K562 (cell line): ENCODE measurements around the gene RETN. TPM values are rescaled to one million over a fixed set of nuclear protein-coding genes. Genes with fewer than 3 reads are reported as not detected.

Experiments
- ARID3B ChIP-seq: fragments of 250-450 bp; sonication (Bioruptor Pico); IDR thresholded peaks from 2 replicates; pipeline ENCODE4 v1.4.0; 2020; ENCODE audit warnings: borderline replicate concordance
- CEBPZ ChIP-seq: fragments of 150-350 bp; IDR thresholded peaks from 2 replicates; pipeline ENCODE4 v1.6.1; 2014; ENCODE audit warnings: low read depth, mild to moderate bottlenecking, low read length, borderline replicate concordance
- GATAD2B ChIP-seq: fragments of 450-650 bp; IDR thresholded peaks from 2 replicates; pipeline ENCODE4 v1.6.1; 2017; ENCODE audit warnings: mild to moderate bottlenecking, borderline replicate concordance
- HLTF ChIP-seq: fragments of 450-650 bp; IDR thresholded peaks from 2 replicates; pipeline ENCODE4 v1.6.1; 2016
- JUNB ChIP-seq: fragments of 450-650 bp; formaldehyde crosslinking; conservative IDR thresholded peaks from 2 replicates; pipeline ENCODE4 v1.4.0; 2020; ENCODE audit warnings: mild to moderate bottlenecking
- PURB ChIP-seq: sonication (generic); formaldehyde crosslinking; IDR thresholded peaks from 2 replicates; pipeline ENCODE4 v1.9.0; 2021; ENCODE audit warnings: low read depth, mild to moderate bottlenecking, missing genetic modification reagents
- TSC22D4 ChIP-seq: fragments of 450-650 bp; IDR thresholded peaks from 2 replicates; pipeline ENCODE4 v1.6.1; 2016; ENCODE audit warnings: missing genetic modification characterization, missing biosample characterization, control low read depth
- ZBED1 ChIP-seq: IDR thresholded peaks from 2 replicates; pipeline ENCODE4 v1.6.1; 2014
- ZBTB9 ChIP-seq: fragments of 450-650 bp; formaldehyde crosslinking; IDR thresholded peaks from 2 replicates; pipeline ENCODE4 v1.4.0; 2020; ENCODE audit warnings: mild to moderate bottlenecking, moderate library complexity
- ZKSCAN3 ChIP-seq: fragments of 250-450 bp; sonication (Bioruptor Pico); IDR thresholded peaks from 2 replicates; pipeline ENCODE4 v1.4.0; 2020
- ZNF277 ChIP-seq: fragments of 250-450 bp; sonication (Bioruptor Pico); IDR thresholded peaks from 2 replicates; pipeline ENCODE4 v1.8.0; 2022; ENCODE audit warnings: inconsistent platforms, mild to moderate bottlenecking, moderate library complexity, borderline replicate concordance
- polyA plus RNA-seq, 8 experiments: library from polyadenylated mRNA; depleted of rRNA in 4 of 8; stranded (reverse) in 5 of 8; unstranded in 3 of 8; fragments of >200 nt; fragmentation: Nextera tagmentation in 2 of 8; fragmentation: Illumina TruSeq in 1 of 8; extraction: Ambion mirVana in 2 of 8; extraction: Trizol in 1 of 8; gene quantifications; 2 replicates each; pipeline versions ENCODE4 v1.2.1 to v1.2.3, GENCODE V29; 2011 to 2014; ENCODE audit warnings: inconsistent platforms in 1 of 8, missing spikeins in 1 of 8
- total RNA-seq, 7 experiments: library from RNA; depleted of rRNA in 6 of 7; stranded (reverse); fragments of >200 nt in 6 of 7; fragmentation: Illumina TruSeq in 2 of 7; extraction: Trizol in 2 of 7; gene quantifications; 2 replicates each; pipeline versions ENCODE4 v1.2.1 to v1.2.3, GENCODE V29; 2011 to 2021; ENCODE audit warnings: low replicate concordance in 1 of 7
- TF ChIP-seq, protein P1 (sequence below): sonication (generic); formaldehyde crosslinking; IDR thresholded peaks from 2 replicates; pipeline ENCODE4 v1.8.0; 2022; ENCODE audit warnings: mild to moderate bottlenecking, missing genetic modification reagents
- TF ChIP-seq, protein P2 (sequence below): fragments of 450-650 bp; conservative IDR thresholded peaks from 2 replicates; pipeline ENCODE4 v1.6.1; 2016; ENCODE audit warnings: missing genetic modification characterization, low read depth, mild to moderate bottlenecking, control low read depth, missing compliant biosample characterization

The RETN gene
- total and polyA plus RNA-seq, 9 of the 15 experiments (the other 6 are each of a cell fraction or from before 2014, with no cell fraction given) = not detected

GRCh38 chr19:7636691-7637373, 32.0 kb upstream of the RETN start, which contains the start of gene STXBP2 (continued):
- TF ChIP-seq, protein P1, sequence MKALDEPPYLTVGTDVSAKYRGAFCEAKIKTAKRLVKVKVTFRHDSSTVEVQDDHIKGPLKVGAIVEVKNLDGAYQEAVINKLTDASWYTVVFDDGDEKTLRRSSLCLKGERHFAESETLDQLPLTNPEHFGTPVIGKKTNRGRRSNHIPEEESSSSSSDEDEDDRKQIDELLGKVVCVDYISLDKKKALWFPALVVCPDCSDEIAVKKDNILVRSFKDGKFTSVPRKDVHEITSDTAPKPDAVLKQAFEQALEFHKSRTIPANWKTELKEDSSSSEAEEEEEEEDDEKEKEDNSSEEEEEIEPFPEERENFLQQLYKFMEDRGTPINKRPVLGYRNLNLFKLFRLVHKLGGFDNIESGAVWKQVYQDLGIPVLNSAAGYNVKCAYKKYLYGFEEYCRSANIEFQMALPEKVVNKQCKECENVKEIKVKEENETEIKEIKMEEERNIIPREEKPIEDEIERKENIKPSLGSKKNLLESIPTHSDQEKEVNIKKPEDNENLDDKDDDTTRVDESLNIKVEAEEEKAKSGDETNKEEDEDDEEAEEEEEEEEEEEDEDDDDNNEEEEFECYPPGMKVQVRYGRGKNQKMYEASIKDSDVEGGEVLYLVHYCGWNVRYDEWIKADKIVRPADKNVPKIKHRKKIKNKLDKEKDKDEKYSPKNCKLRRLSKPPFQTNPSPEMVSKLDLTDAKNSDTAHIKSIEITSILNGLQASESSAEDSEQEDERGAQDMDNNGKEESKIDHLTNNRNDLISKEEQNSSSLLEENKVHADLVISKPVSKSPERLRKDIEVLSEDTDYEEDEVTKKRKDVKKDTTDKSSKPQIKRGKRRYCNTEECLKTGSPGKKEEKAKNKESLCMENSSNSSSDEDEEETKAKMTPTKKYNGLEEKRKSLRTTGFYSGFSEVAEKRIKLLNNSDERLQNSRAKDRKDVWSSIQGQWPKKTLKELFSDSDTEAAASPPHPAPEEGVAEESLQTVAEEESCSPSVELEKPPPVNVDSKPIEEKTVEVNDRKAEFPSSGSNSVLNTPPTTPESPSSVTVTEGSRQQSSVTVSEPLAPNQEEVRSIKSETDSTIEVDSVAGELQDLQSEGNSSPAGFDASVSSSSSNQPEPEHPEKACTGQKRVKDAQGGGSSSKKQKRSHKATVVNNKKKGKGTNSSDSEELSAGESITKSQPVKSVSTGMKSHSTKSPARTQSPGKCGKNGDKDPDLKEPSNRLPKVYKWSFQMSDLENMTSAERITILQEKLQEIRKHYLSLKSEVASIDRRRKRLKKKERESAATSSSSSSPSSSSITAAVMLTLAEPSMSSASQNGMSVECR = no peak
- TF ChIP-seq JUNB (CRISPR knock-in tag) = no peak
- TF ChIP-seq ZKSCAN3 (CRISPR knock-in tag) = no peak
- 0 out of 2 replicates have a peak, but pooled peaks have one; percentile 70 for TF ChIP-seq ZBED1
- TF ChIP-seq ZNF277 = no peak
- TF ChIP-seq ZBTB9 (CRISPR knock-in tag) = no peak
- TF ChIP-seq, protein P2, sequence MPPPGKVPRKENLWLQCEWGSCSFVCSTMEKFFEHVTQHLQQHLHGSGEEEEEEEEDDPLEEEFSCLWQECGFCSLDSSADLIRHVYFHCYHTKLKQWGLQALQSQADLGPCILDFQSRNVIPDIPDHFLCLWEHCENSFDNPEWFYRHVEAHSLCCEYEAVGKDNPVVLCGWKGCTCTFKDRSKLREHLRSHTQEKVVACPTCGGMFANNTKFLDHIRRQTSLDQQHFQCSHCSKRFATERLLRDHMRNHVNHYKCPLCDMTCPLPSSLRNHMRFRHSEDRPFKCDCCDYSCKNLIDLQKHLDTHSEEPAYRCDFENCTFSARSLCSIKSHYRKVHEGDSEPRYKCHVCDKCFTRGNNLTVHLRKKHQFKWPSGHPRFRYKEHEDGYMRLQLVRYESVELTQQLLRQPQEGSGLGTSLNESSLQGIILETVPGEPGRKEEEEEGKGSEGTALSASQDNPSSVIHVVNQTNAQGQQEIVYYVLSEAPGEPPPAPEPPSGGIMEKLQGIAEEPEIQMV = no peak
- no peak for TF ChIP-seq CEBPZ
- no peak for TF ChIP-seq TSC22D4 (tag)
- TF ChIP-seq PURB (CRISPR knock-in tag) = no peak
- TF ChIP-seq HLTF = no peak
- TF ChIP-seq ARID3B = no peak
- no peak for TF ChIP-seq GATAD2B
